SK-N-SH (cell line): ENCODE measurements around the gene OCSTAMP.

ENCODE experiments used
- CTCF ChIP-seq: fragments of 200-600 bp; sonication (generic); IDR thresholded peaks from 2 replicates; pipeline ENCODE4 v1.6.1; 2017; ENCODE audit warnings: antibody characterized with exemption, mild to moderate bottlenecking, moderate library complexity
- EP300 ChIP-seq, 2 experiments: IDR thresholded peaks; 2 replicates each; pipeline versions ENCODE4 v1.4.0 to v1.6.1; 2012; ENCODE audit warnings: borderline replicate concordance in 1 of 2, low read depth in 1 of 2, low read length in 1 of 2
- FOSL2 ChIP-seq: IDR thresholded peaks from 2 replicates; pipeline ENCODE4 v1.4.0; 2012; ENCODE audit warnings: low read depth, mild to moderate bottlenecking, moderate library complexity, borderline replicate concordance
- GATA2 ChIP-seq: sonication (generic); formaldehyde crosslinking; IDR thresholded peaks from 2 replicates; pipeline ENCODE4 v1.5.0; 2020; ENCODE audit warnings: mild to moderate bottlenecking, missing genetic modification reagents
- JUND ChIP-seq: IDR thresholded peaks from 2 replicates; pipeline ENCODE4 v1.4.0; 2012
- MAX ChIP-seq: IDR thresholded peaks from 2 replicates; pipeline ENCODE4 v1.4.0; 2012; ENCODE audit warnings: low read depth
- MEF2A ChIP-seq: IDR thresholded peaks from 2 replicates; pipeline ENCODE4 v1.4.0; 2012; ENCODE audit warnings: low read depth, borderline replicate concordance
- NFIC ChIP-seq: IDR thresholded peaks from 2 replicates; pipeline ENCODE4 v1.4.0; 2012; ENCODE audit warnings: borderline replicate concordance
- POLR2AphosphoS5 ChIP-seq: IDR thresholded peaks from 2 replicates; pipeline ENCODE4 v1.6.1; 2012; ENCODE audit warnings: low read depth, low read length
- RAD21 ChIP-seq: IDR thresholded peaks from 2 replicates; pipeline ENCODE4 v1.6.1; 2012; ENCODE audit warnings: mild to moderate bottlenecking, low read length
- REST ChIP-seq: IDR thresholded peaks from 2 replicates; pipeline ENCODE4 v1.6.1; 2012; ENCODE audit warnings: mild to moderate bottlenecking, low read depth, low read length, moderate library complexity
- RFX5 ChIP-seq: IDR thresholded peaks from 2 replicates; pipeline ENCODE4 v1.6.1; 2012; ENCODE audit warnings: mild to moderate bottlenecking, improper control_type of control experiment, low read length
- ZBTB33 ChIP-seq: IDR thresholded peaks from 2 replicates; pipeline ENCODE4 v1.4.0; 2012; ENCODE audit warnings: low read depth, borderline replicate concordance

- no peak for TF ChIP-seq CTCF
- TF ChIP-seq FOSL2: no peak
- TF ChIP-seq EP300 (IDR thresholded peaks at IDR 0.05; ENCODE audit: borderline replicate concordance in 1 of 2, low read depth in 1 of 2, low read length in 1 of 2): no peak
- no peak for TF ChIP-seq MEF2A
- no peak for TF ChIP-seq RAD21
- no peak for TF ChIP-seq GATA2
- TF ChIP-seq RFX5: no peak
- TF ChIP-seq JUND: no peak
- TF ChIP-seq REST: no peak
- TF ChIP-seq POLR2AphosphoS5: no peak
- TF ChIP-seq NFIC: no peak
- no peak for TF ChIP-seq MAX
- TF ChIP-seq ZBTB33: no peak
Observed at GRCh38 chr20:46583411-46584214, 33.2 kb upstream of the OCSTAMP start.
